KOPT-K1 (cell line): ENCODE results near the gene RARS2.

Source experiments
- H3K27ac ChIP-seq: fragments of 200-600 bp; sonication (generic); 2 replicates; pipeline ENCODE4 v1.5.1; 2016; ENCODE audit warnings: antibody characterized with exemption, mild to moderate bottlenecking, low read depth, low read length; ENCODE audit not compliant: poor library complexity, severe bottlenecking
- H3K36me3 ChIP-seq: fragments of 200-600 bp; sonication (generic); 2 replicates; pipeline ENCODE4 v1.5.1; 2017; ENCODE audit warnings: antibody characterized with exemption, mild to moderate bottlenecking, low read length, moderate library complexity; ENCODE audit not compliant: insufficient read depth
- H3K9me3 ChIP-seq: fragments of 200-600 bp; sonication (generic); 2 replicates; pipeline ENCODE4 v1.5.1; 2017; ENCODE audit warnings: antibody characterized with exemption, low read length, mild to moderate bottlenecking; ENCODE audit not compliant: insufficient read depth, poor library complexity, severe bottlenecking

Gene RARS2

DNA sequence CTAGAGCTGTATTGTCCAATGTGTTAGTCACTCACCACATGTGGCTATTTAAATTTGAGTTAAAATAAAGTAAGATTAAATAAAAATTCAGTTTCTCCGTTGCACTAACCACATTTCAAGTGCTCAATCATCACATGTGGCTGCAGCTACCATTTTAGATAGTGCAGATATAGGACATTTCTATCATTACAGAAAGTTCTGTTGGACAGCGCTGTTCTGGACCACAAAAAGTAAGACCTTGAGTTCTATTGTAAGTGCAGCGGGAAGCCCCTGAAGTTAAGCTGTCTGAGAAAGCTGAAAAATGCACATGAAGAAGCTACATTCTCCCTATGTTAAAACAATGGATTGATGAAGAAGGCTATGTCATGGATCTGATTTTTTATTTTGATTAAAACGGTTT lies 1.2 kb upstream of the RARS2 start:
- Histone ChIP-seq H3K27ac (peak overlapping the region; percentile 80), H3K9me3 (no peaks in the 10 kb centered on the region), H3K36me3 (peaks cover 33% of the 10 kb centered on the region)

GRCh38 chr6:87590417-87590880 lies 662 bp upstream of the RARS2 start:
- peak overlapping the region; percentile 80 for H3K27ac ChIP-seq
- H3K36me3 ChIP-seq, result peaks cover 30% of the 10 kb centered on the region
- H3K9me3 ChIP-seq, result no peaks in the 10 kb centered on the region

- Histone ChIP-seq H3K9me3 (no peaks in the 10 kb centered on the region), H3K27ac (peak overlapping the region; percentile 80), H3K36me3 (peaks cover 25% of the 10 kb centered on the region; the same call in 1 of the 2 replicates)
Observed at GRCh38 chr6:87588756-87589407, 905 bp downstream of the RARS2 start.

DNA sequence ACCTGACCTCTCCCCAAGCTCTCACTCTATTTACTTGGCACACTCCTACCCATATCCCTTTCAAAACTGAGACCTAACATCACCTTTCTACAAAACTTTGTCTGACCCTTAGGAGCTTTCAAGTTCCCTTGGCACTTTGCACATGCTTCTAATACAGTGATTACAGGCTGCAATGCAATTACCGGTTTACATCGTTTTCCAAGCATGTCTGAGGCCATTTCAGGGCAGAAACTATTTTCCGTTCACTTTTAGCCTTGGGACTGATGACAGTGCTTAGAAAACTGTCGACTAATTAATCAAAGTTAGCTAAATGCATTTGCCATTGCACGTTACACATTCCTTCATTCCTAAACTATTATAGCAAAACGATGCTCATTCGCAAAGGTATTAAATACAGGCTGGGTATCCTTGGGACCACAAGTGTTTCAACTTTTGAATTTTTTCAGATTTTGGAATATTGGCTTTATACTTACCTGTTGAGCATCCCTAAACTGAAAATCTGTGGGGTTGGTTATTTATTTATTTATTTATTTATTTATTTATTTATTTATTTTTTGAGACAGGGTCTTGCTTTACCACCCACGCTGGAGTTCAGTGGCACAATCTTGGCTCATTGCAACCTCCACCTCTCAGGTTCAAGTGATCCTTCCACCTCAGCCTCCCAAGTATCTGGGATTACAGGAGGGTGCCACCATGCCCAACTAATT lies 3.3 kb downstream of the RARS2 start:
- Histone ChIP-seq H3K9me3 (no peaks in the 10 kb centered on the region), H3K27ac (no peak overlapping the region), H3K36me3 (peaks cover 41% of the 10 kb centered on the region)

- Histone ChIP-seq H3K27ac (no peak overlapping the region), H3K9me3 (no peaks in the 10 kb centered on the region), H3K36me3 (peaks cover 65% of the 10 kb centered on the region)
Observed at GRCh38 chr6:87583822-87584221, 6.0 kb downstream of the RARS2 start.

- H3K27ac ChIP-seq, result no peak overlapping the region
- peaks cover 20% of the 10 kb centered on the region for H3K36me3 ChIP-seq
- H3K9me3 ChIP-seq, result no peaks in the 10 kb centered on the region
Observed at GRCh38 chr6:87575423-87575822, 14.4 kb downstream of the RARS2 start.

DNA sequence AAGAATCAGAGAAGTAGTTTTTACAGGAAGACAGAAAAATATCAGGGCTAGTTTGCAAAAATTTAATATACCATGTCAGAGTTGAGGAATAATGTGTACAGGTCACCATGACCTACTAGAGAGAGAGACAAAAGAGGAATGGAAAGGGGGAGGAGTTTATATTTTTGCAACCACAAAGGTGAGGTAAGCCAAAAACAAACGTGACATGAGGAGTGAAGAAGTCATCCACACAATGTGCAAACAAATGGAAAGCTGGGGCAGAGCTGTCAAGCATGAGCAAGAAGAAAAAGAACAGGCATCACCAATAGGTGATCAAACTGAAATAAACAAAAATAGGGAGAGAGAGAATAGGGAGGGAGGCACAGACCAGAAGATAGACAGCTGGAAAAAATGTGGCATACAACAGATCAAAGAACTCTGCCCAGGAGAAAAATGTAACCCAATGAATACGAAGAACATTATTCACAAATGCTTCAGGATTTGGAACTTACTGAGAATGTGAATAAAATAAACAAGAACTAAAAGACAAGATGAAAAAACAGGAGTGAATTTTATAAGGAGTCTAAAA lies 15.5 kb downstream of the RARS2 start:
- Histone ChIP-seq H3K27ac (no peak overlapping the region), H3K36me3 (peaks cover 14% of the 10 kb centered on the region; the same call in 1 of the 2 replicates), H3K9me3 (no peaks in the 10 kb centered on the region)

DNA sequence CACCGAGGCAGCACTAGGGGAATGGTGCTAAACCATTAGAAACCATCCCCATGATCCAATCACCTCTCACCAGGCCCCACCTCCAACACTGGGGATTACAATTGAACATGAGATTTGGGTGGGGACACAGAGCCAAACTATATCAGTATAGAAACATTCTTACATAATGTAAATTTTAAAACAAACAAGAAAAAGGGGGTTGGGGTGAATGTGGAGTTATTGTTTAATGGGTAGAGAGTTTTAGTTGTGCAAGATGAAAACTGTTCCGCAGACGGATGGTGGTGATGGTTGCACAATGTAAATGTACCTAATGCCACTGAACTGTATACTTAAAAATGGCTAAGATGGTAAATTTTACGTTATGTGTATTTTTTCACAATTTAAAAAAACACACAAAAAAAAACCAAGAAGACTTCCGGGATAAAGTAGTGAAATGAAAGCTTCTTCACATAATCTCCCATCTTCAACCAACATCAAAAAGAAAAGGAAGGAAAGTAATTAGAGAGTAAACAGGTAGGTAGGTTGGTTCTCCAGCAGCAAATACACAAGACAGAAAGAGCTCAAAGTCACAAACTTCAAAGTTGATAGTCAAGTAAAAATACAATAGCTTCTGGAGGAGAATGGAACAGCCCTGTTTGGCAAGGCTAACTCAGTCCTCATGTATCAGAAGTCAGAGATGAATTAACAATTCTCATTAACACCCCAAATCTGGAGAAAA lies 16.3 kb downstream of the RARS2 start:
- peaks cover 14% of the 10 kb centered on the region; the same call in 1 of the 2 replicates for H3K36me3 ChIP-seq
- H3K27ac ChIP-seq, result no peak overlapping the region
- H3K9me3 ChIP-seq, result no peaks in the 10 kb centered on the region

DNA sequence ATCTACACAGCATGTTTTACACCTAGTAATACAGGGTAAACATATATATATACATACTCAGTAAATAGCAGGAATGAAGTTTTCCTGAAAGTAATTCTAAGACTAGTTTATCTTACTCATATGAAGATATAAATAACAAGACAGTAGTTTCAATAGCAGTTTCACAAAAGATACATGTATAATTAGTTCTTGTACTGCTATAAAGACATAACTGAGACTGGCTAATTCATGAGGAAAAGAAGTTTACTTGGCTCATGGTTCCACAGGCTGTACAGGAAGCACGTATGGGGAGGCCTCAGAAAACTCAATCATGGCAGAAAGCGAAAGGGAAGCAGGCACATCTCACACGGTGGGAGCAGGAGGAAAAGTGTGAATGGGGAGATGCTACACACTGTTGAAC lies 16.9 kb downstream of the RARS2 start:
- Histone ChIP-seq H3K36me3 (peaks cover 20% of the 10 kb centered on the region; the same call in 1 of the 2 replicates), H3K27ac (no peak overlapping the region), H3K9me3 (no peaks in the 10 kb centered on the region)

GRCh38 chr6:87572021-87572420 lies 17.8 kb downstream of the RARS2 start:
- H3K36me3 ChIP-seq, result peaks cover 15% of the 10 kb centered on the region; the same call in 1 of the 2 replicates
- H3K9me3 ChIP-seq, result no peaks in the 10 kb centered on the region
- no peak overlapping the region for H3K27ac ChIP-seq

GRCh38 chr6:87561017-87561416 lies 28.8 kb downstream of the RARS2 start:
- Histone ChIP-seq H3K36me3 (peaks cover 64% of the 10 kb centered on the region), H3K9me3 (no peaks in the 10 kb centered on the region), H3K27ac (no peak overlapping the region)

- Histone ChIP-seq H3K36me3 (peaks cover 78% of the 10 kb centered on the region), H3K27ac (no peak overlapping the region), H3K9me3 (no peaks in the 10 kb centered on the region)
Observed at GRCh38 chr6:87558446-87558845, 31.3 kb downstream of the RARS2 start.

- Histone ChIP-seq H3K27ac (no peak overlapping the region), H3K36me3 (peaks cover 75% of the 10 kb centered on the region), H3K9me3 (no peaks in the 10 kb centered on the region)
Observed at GRCh38 chr6:87555506-87555905, 34.3 kb downstream of the RARS2 start.

DNA sequence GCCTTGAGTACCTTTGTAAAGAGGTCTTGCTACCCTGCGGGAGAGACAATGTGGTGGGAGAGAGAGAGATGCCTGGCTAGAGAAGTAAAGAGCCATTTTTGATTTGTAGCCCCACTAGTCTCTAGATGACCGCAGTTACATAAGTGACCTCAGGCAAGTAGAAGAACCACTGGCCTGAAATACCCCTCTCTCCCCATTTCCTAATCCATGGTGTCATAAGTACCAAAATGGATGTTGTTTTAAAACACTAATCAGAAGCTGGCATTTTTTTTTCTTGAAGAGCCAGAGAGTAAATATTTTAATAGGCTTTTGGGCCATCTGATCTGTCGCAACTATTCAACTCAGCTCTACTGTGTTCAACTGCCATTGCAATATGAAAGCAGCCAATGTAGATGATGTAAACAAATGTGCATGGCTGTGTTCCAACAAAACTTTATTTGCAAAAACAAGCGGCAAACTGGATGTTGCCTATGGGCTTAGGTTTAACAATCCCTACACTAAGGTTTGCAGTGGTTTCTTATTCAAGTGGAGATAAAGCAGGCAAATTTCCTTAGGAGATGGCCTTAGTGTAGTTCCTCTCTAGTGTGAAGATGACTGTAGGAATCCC lies 36.5 kb downstream of the RARS2 start:
- H3K27ac ChIP-seq, result no peak overlapping the region
- H3K36me3 ChIP-seq, result peaks cover 68% of the 10 kb centered on the region
- H3K9me3 ChIP-seq, result no peaks in the 10 kb centered on the region

GRCh38 chr6:87551799-87552198 lies 38.0 kb downstream of the RARS2 start:
- Histone ChIP-seq H3K9me3 (no peaks in the 10 kb centered on the region), H3K36me3 (peaks cover 73% of the 10 kb centered on the region), H3K27ac (no peak overlapping the region)
